Stomach (tissue), 4 donors: ENCODE measurements around the gene PHF20.

Experiments used
- CTCF ChIP-seq, 7 experiments: fragments of 450-650 bp in 4 of 7; fragments of 200-600 bp in 3 of 7; sonication (generic) in 3 of 7; IDR thresholded peaks; one replicate each; pipeline ENCODE4 v1.5.1; 2016 to 2019; ENCODE audit warnings: antibody characterized with exemption in 7 of 7, control low read depth in 2 of 7, mild to moderate bottlenecking in 1 of 7
- EP300 ChIP-seq: sonication (generic); formaldehyde crosslinking; IDR thresholded peaks from one replicate; pipeline ENCODE4 v1.6.1; 2017; ENCODE audit warnings: antibody characterized with exemption

DNA sequence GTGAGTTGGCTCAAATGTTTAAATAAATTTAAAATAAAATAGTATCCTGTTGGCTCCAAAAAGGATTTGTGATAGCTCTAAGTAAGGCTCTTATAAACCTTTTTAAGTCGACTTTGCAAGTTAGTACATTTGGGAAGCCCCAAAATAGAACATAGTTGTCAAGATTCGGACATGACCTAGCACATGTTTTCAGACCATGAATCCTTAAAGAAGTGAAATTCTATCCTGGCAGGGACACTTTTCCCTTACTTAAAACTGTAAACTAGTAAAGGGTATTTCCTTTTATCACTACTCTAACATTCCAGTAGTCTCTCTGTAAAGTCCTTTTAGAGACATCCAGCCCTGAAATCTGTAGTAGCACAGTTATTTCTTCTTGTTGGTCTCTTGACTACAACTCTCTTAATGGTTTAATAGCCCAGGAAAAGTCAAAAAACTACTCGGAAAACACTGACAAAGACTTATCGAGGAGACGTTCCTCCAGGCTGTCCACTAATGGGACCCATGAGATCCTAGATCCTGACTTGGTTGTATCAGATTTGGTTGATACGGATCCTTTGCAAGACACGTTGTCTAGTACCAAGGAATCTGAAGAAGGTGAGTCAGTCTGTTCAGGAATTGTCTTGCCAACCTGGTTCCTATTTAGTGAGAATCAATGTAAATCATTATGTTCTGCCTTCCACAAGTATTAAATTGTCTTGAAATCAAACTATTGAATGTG is 98.9 kb downstream of the PHF20 start:
- TF ChIP-seq CTCF (IDR thresholded peaks at IDR 0.05), result no peak
- no peak for TF ChIP-seq EP300
